LoVo (cell line): ENCODE results near the gene STK4.
"Not testable (repeated sequence)": the region's sequence is repeated elsewhere in the genome, so short reads cannot be mapped to it uniquely, and the experiment has no call there.

Experiments used
- DNase-seq: peaks from one replicate; pipeline ENCODE4 v3.0.0-alpha.2; 2016; ENCODE audit warnings: low spot score

STK4 gene

DNA sequence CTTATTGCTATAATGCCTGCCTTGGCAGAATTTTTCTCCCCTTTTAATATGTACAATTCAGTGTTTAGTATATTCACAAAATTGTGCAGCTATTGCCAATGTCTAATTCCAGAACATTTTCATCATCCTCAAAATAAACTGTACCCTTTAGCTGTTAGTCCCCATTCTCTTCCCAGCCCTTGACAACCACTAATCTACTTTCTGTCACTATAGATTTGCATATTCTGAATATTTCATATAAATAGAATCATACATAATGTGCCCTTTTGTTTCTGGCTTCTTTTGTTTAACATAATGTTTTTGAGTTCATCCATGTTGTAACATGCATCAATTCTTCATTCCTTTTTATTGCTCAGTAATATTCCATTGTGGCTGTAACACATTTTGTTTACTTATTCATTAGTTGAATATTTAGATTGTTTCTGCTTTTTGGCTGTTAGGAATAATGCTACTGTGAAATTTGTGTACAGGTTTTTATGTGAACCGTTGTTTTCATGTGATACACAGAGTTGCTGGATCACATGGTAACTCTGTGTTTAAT is 22.4 kb downstream of the STK4 start:
- no peak for DNase-seq

DNA sequence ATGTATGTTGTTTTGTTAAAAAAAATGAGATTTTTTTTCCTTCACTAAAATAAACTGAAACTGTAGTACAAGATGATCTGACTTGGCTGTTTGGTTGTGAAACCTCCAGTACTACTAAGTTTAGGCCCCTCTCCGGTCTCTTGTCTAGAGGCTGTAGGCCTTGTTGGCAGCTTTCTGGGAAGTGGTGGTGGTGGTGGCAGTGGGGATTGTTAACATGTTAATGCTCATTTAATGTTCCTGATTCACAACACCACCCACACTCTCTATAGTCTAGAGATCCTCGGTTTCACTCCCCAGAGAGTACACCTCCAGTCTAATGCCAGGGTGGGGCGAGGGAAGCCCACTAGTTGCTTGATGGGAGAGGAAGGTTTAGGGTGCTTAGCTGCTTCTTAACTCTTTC is 24.1 kb downstream of the STK4 start:
- DNase-seq: no peak

DNA sequence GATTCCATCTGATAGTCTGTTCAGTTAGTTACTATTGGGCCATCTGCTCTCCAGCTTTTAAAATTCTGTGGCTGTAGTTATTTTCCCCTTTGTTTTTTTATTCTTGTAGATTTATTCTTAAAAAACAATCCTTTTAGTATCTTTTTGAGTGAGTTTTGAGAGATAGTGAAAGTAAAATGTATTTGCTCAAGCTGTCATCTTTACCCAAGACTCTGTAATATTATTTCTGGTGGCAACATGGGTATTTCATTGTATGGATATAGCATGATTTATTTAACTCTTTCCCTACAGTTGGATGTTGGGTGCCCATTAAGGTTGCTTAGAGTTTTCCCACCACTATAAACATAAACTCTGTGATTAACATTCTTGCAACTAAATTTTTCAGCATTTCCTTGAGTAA is 24.6 kb downstream of the STK4 start:
- DNase-seq: no peak

- DNase-seq: no peak
Observed at GRCh38 chr20:44993343-44993742, 27.0 kb downstream of the STK4 start.

GRCh38 chr20:44997171-44997570 is 30.9 kb downstream of the STK4 start:
- DNase-seq: no peak

DNA sequence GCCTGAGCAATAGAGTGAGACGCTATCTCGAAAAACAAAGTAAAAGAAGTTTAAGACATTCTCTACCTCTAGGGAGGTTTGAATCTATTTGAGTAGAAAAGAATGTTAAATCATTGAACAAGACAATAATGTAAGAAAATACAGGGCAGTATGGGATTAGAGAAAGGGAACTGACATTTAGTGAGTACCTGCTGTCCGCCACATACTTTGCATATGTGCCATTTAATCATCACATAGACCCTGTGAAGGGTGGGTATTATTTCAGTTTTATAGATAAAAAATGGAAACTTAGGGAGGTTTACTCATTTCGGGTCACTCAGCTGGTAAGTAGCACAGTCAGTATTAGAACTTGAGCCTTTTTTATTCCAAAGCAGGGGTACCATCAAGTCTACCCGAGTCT is 31.4 kb downstream of the STK4 start:
- DNase-seq: no peak

DNA sequence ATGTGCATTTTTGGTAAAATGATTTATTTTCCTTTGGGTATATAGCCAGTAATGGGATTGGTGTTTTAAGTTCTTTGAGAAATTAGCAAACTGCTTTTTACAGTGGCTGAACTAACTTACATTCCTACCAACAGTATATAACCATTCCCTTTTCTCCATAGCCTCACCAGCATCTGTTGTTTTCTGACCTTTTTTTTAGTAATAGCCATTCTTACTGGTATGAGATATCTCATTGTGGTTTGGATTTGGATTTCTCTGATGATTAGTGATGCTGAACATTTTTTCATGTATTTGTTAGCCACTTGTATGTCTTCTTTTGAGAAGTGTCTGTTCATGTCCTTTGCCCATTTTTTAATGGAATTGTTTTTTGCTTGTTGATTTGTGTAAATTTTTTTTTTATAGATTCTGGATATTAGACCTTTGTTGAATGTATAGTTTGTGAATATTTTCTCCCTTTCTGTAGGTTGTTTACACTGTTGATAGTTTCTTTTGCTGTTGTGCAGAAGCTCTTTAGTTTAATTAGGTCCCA is 42.3 kb downstream of the STK4 start:
- no peak for DNase-seq

DNA sequence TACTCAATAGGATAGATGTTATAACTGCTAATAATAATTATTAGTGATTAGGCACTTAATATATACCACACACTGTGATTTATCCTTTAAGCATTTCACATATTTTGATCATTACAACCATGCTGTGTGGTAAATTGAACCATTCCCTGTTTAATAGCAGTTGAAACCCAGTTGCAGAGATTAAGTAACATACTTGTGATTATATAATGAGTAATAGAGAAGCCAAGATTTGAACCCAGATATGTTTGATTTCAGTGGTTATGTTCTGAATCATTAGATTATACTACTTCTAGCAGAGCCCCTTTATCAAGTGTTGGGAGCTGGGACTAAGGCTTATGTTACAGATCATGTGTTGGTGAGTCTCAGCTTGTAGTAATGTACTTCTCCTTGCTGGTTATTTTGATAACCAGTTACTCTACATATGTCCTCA is 44.1 kb downstream of the STK4 start:
- DNase-seq: no peak

DNA sequence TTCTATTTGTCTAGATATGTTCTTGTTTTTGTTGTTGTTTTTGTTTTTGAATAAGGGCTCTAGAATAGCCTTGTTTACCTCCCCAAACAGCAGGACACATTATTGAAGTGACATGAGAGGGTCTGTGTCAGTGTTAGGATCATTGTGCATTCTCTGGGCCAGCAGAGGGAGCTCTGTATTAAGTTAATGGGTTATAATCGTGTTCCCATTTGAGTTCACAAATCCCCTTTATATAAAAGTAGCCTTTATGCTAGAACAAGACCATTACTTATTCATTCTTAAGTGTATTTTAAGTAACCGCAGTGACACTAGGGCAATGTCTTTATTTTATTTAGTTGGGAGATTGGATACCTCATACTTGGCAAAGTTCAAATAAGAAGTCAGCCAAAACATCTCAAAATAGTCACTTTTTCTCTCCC is 44.8 kb downstream of the STK4 start:
- DNase-seq: peak; percentile 50

GRCh38 chr20:45012682-45013302 is 46.5 kb downstream of the STK4 start:
- DNase-seq: no peak

DNA sequence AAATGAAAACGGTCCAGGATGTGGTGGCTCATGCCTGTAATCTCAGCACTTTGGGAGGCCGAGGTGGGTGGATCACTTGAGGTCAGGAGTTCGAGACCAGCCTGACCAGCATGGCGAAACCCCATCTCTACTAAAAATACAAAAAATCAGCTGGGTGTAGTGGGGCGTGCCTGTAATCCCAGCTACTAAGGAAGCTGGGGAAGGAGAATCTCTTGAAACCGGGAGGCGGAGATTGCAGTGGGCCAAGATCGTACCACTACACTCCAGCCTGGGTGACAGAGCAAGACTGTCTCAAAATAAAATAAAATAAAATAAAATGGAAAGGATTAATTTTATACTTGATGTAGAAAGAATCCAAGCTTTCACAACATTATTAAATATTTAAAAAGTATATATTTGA is 47.8 kb downstream of the STK4 start:
- not testable (repeated sequence) for DNase-seq

GRCh38 chr20:45014671-45015415 is 48.5 kb downstream of the STK4 start:
- no peak for DNase-seq

DNA sequence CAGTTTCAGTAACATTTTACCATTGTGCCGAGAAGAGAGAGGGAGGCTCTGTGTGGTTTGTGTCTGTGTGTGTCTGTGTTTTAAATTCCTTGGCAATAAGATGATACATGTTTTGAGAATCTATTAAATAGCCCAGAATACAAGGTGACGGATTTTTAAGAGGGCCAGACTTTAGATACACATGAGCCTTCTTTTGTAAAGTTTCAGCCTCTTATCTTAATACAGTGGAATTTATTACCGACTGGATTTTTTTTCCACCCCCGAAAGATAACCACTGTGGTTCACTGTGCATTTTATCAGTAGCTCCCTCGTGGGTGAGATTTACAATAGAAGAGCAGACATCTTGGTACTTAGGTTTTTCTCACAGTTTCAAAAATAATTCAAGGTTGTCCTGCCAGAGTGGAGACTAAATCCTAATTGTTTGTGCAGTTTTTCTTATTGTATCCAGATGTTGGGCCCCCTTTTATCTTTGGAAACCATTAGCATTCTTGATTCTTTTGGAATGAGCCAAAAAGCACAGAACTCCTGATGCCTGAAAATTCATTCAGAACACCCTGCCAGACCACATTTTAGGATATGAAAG is 49.9 kb downstream of the STK4 start:
- no peak for DNase-seq

- no peak for DNase-seq
Observed at GRCh38 chr20:45017281-45017680, 51.0 kb downstream of the STK4 start.

DNA sequence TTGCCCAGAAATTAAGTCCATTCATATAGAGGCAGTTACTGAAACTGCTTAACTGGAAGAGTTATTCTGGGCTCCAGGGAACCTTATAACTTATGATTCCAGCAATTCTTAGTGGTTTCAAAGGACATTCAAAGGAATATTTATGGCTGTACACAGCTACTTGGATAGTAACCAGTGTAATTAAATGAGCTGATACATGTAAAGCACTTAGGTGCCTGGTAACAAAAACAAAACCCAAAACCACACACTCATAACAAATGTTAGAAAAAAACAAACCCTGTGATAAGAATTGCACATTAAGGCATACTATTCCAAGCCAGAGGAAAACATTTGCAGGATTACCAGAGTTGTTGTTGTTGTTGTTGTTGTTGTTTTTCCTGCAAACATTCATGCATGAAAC is 51.5 kb downstream of the STK4 start:
- no peak for DNase-seq

GRCh38 chr20:45019027-45019761 is 52.9 kb downstream of the STK4 start:
- no peak for DNase-seq

DNA sequence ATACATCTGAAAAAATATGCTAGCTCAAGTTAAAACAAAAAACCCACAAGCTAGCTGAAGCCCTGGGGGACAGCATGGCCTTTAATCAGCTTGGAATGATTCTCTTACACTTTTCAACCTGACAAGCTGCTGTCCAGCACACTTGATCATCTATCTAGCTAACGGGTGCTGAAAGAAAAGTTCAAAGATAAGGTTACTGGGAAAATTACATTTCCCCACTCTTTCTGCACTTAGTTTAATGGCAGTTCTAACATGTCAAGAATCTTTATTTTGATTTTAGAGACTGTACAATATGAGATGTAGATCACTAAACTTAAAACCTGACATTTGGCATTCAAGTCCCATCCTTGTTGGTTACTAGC is 53.4 kb downstream of the STK4 start:
- DNase-seq: no peak

- no peak for DNase-seq
Observed at GRCh38 chr20:45020236-45020886, 54.0 kb downstream of the STK4 start.

- no peak for DNase-seq
Observed at GRCh38 chr20:45021631-45022030, 55.3 kb downstream of the STK4 start.

DNA sequence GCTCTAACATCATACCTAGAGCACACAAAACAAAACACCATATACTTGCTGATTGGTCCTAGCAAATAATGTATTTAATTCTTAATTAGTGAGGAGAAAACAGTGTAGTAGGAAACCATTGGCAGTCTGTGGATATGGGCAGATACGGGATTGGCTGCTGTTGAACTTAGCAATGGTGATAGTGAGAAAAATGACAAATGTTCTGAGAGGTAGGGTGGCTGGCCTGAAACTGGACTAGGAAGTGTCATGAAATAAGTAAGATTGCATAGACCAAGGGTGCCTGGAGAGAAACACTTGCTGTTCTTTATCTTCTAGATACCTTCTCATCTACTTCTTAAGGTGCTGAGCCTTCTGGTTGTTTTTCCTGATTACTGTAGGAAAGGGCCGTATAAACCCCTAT is 56.8 kb downstream of the STK4 start:
- DNase-seq: not testable (repeated sequence)

DNA sequence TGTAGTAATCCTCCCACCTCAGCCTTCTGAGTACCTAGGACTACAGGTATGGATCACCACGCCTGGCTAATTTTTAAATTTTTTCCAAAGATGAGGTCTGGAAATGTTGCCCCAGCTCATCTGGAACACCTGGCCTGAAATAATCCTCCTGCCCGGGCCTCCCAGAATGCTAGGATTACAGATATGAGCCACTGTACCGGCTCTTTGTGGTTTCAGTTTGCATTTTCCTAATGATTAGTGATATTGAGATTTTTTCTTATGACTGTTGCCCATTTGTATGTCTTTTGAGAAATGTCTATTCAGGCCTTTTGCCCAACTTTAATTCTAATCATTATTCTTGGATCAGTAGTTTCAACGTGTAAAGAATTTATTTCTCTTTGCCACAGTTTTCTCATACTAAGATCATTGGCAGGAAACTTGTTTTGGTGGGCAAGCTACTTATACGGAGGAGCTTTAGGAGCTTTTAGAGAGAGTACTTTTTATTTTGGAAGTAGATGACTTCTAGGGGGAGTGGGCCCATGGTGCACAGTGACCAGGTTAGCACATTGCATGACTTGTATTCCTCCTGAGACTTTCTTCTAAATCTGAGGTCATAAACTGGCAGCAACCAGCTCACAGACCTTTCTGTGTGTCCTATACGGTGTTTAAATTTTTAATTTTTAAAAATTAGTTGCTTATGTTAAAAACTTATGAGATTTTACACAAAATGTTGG is 62.3 kb downstream of the STK4 start:
- DNase-seq: no peak
